C4-2B (cell line): ENCODE results near the gene NEK8.
A peak's percentile ranks its signal among the peaks of the same experiment; 100 is the strongest.

Experiments used
- H3K27ac ChIP-seq: fragments of 450-650 bp; 2 replicates; pipeline ENCODE4 v1.5.1; 2017
- ZFX ChIP-seq: fragments of 450-650 bp; IDR thresholded peaks from 2 replicates; pipeline ENCODE4 v1.6.1; 2017
- TF ChIP-seq, protein P1 (sequence below): fragments of 450-650 bp; conservative IDR thresholded peaks from 2 replicates; pipeline ENCODE4 v1.5.1; 2017; ENCODE audit warnings: mild to moderate bottlenecking

NEK8 gene

DNA sequence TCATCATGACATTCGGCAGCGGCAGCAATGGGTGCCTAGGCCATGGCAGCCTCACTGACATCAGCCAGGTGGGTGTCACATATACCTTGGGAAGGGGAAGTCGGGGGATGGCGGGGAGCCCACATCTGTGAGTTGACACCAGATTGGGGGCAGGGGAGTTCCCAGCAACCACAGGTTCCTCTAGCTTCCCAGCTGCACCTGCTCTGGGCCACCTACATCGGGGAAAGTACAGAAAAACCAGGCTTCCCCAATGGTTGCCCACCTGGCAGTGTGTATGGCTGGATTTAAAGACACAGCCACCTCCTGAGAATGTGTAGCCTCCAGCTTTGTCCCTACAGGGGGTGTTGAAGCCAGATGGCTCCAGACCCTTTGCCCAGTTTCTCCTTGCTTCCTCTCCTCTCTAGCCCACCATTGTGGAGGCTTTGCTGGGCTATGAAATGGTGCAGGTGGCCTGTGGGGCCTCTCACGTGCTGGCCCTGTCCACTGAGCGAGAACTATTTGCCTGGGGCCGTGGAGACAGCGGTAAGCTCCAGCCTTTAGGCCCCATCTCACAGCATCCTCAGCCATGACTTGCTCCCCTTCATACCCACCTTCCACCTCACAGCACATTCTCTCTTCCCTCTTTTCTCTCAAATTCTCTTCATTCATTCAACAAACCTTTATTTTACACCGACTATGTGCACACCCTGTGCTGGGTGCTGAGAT, 10.2 kb downstream of the NEK8 start:
- H3K27ac ChIP-seq: no peak overlapping the region

DNA sequence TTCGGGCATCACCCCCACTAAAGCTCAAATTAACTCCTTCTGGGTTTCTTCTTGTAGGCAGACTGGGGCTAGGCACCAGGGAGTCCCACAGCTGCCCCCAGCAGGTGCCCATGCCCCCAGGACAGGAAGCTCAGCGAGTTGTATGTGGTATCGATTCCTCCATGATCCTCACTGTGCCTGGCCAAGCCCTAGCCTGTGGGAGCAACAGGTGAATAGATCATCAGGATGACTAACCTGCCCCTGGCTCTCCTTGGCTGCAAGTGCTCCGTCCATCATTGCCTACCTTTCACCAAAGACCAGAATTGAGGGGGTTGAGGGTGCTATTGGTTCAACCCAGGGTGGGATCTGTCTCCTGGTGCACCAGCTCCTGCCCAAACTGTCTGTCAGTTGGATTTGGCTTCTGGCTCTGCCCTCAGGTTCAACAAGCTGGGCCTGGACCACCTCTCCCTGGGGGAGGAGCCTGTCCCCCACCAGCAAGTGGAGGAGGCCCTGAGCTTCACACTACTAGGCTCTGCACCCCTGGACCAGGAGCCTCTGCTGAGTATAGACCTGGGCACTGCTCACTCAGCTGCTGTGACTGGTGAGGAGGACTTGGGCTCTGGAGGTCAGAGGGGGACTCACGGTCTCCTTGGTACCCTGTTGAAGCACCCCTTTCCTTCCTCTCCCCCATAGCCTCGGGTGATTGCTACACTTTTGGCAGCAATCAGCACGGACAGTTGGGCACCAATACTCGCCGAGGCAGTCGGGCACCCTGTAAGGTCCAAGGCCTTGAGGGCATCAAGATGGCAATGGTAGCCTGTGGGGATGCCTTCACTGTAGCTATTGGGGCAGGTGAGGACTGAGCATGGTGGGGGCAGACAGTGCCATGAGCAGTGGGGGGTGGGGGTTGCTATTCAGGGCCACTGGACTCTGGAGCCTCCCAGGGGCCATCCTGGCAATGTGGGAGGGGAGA, 12.1 kb downstream of the NEK8 start:
- H3K27ac ChIP-seq: no peak overlapping the region
- TF ChIP-seq, protein P1, sequence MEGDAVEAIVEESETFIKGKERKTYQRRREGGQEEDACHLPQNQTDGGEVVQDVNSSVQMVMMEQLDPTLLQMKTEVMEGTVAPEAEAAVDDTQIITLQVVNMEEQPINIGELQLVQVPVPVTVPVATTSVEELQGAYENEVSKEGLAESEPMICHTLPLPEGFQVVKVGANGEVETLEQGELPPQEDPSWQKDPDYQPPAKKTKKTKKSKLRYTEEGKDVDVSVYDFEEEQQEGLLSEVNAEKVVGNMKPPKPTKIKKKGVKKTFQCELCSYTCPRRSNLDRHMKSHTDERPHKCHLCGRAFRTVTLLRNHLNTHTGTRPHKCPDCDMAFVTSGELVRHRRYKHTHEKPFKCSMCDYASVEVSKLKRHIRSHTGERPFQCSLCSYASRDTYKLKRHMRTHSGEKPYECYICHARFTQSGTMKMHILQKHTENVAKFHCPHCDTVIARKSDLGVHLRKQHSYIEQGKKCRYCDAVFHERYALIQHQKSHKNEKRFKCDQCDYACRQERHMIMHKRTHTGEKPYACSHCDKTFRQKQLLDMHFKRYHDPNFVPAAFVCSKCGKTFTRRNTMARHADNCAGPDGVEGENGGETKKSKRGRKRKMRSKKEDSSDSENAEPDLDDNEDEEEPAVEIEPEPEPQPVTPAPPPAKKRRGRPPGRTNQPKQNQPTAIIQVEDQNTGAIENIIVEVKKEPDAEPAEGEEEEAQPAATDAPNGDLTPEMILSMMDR: no peak
- no peak for TF ChIP-seq ZFX

More for the DNA sequence above, 10.2 kb downstream of the NEK8 start:
- no peak for TF ChIP-seq ZFX
- TF ChIP-seq, protein P1: no peak

DNA sequence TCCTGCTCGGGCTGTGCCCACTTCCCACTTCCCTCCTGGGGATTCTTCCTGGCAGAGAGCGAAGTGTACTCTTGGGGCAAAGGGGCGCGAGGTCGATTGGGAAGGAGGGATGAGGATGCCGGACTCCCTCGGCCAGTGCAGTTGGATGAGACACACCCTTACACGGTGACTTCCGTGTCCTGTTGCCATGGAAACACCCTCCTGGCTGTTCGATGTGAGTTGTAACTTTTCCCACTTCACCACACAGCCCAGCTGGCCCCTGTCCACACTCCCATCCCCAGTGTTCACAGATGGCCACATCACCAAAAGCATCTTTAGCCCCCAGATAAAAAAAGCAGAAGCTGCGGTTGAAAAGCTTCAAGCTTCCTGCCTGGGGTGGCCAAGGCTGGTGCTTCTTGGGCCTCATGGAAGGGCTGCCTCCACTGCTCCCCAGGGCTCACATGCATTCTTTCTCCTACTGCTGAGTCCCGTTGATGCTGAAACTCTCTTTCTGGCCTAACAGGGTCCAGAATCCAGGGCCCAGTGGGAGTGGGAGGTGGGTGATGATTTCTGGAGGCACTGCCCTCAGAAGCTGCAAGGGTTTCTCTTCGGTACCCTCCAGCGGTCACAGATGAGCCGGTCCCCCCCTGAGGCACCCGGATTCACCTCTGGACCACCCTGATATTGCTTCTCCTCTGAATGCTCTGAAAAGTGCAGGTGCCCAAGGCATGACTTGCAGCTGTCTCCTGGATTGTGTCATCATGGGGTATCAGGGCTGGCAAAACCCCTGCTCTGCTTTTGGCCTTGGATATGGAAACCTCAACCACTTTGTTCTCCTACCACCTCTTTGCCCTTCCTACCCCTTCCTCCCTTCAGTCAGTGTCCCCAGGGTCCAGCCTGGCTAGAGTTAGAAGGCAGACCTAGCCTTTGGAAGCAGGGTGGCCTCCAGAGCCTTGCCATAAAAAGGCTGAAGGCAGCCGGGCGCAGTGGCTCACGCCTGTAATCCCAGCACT, 13.1 kb downstream of the NEK8 start:
- TF ChIP-seq, protein P1: no peak
- TF ChIP-seq ZFX: no peak
- H3K27ac ChIP-seq: peak overlapping the region; percentile 96

DNA sequence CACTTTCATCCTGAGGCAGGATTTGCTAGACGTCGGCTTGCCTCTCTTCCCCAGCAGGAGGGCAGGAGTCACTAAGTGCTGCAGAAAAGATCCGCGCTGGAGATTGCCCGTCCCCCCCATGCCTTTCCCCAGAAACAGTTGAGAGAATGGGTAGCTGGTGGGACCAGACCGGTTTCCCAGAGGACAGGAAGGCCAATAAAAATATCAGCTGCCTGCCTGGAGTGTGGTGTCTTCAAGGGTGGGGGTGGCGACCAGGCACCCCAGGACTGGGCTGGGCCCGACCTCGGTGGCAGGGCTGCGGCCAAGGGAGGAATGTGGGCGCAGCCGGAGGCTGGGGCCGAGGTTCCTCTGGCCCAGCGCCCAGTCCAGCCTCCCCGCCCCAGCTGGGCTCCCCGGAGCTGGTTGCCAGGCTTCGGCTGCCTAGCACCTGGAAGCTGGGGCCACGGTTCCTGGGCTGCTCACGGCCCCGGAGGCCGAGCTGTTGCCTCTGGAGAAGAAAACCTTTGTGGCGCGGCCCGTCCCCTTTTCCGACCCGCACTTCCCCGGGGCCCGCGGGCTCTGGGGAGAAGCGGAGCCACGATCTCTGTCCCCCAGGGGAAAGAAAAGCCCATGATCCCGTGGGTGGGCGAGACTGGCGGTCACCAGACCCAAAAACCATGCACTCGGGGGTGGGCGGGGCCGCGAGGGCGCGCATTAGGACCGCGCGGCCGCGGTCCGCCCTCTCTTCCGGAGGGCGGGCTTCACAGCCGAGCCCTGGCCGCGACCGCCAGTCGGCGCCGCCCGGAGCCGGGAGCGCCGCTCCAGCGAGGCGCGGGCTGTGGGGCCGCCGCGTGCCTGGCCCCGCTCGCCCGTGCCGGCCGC, 14.9 kb downstream of the NEK8 start, which contains the start of gene TRAF4:
Gene TRAF4, plus strand, starts transcription at position 769 of the 861 bp plus-strand sequence. CDS start 102 bp downstream, outside the sequence.
- TF ChIP-seq ZFX: no peak
- TF ChIP-seq, protein P1: no peak; the same call in 1 of the 2 replicates

DNA sequence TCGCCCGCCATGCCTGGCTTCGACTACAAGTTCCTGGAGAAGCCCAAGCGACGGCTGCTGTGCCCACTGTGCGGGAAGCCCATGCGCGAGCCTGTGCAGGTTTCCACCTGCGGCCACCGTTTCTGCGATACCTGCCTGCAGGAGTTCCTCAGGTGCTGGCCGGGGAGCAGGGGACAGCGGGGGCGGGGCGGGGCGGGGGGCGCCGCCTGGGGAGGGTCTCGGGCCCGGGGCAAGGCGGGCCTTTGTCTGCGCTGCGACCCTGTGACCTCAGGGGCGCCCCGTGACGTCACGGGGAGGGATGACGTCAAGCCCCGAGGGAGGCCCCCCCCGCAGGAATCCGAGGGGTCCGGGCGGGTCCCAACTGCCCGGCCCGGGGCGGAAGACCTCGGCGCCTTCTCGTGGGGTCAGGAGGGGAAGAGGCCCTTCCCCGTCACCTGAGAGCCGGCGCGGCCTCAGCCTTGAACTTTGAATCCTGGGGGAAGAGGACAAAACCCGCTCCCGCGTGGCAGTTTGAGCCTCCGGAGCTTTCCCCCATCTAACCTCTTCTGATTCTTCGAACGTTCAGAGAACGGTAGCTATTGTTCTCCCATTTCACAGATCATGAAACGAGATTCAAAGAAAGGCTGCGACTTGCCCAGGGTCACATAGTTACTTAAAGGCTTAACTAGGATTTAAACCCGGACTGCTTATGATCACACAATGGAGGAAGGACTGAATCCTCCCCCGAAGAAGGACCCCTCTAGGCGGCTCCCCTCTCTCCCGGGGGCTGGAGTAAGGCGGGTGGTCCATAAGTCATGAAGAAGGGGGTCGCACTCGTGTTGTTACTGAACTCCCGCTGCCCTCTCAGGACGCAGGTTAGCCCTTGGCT, 15.8 kb downstream of the NEK8 start:
- TF ChIP-seq, protein P1: no peak; the same call in 1 of the 2 replicates
- no peak for TF ChIP-seq ZFX
- peak overlapping the region; percentile 96 for H3K27ac ChIP-seq

More for the DNA sequence above, 14.9 kb downstream of the NEK8 start, which contains the start of gene TRAF4:
- peak within 1 kb of the TSS; percentile 96 for H3K27ac ChIP-seq
